Measurements from ENCODE around the gene C1S.

Gene C1S

GRCh38 chr12:7065073-7065623, 4.6 kb downstream of the C1S start:
- no peak overlapping the region for H3K4me3 ChIP-seq (ENCODE audit: low read depth, low read length)
- DNase-seq (ENCODE audit: low read depth), result no peak
- TF ChIP-seq CTCF (IDR thresholded peaks at IDR 0.05; ENCODE audit: low read depth, low read length, missing control alignments), result no peak
- in situ Hi-C loops (cut with HindIII; ENCODE audit: low sequenced_read_pairs), result no loop called here

GRCh38 chr12:7066596-7066995, 6.1 kb downstream of the C1S start:
- in situ Hi-C loops (cut with HindIII; ENCODE audit: low sequenced_read_pairs), result no loop called here
- H3K4me3 ChIP-seq (ENCODE audit: low read depth, low read length), result no peak overlapping the region
- no peak for TF ChIP-seq CTCF (IDR thresholded peaks at IDR 0.05; ENCODE audit: low read depth, low read length, missing control alignments)
- DNase-seq (ENCODE audit: low read depth), result no peak

DNA sequence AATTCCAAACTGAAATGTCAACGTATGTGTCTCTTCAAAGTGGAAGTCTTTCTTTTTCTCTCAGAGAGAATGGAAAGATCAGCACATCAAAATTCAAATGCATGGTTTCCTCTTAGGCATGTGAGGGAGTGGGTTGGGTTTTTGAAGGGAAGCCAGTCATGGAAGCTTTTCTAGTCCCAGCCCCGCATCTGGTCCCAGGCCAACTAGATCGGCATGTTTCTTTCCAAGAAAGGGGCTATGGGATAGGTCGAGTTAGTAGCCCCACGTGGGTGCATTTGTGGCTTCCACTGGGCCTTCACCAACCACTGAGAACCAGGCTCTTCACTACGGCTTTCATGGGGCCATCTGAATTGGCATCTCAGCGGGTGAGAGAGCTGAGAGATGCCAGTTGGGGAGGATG, 6.6 kb downstream of the C1S start:
- in situ Hi-C loops (cut with HindIII; ENCODE audit: low sequenced_read_pairs), result no loop called here
- DNase-seq (ENCODE audit: low read depth), result no peak
- no peak for TF ChIP-seq CTCF (IDR thresholded peaks at IDR 0.05; ENCODE audit: low read depth, low read length, missing control alignments)
- H3K4me3 ChIP-seq (ENCODE audit: low read depth, low read length), result no peak overlapping the region

DNA sequence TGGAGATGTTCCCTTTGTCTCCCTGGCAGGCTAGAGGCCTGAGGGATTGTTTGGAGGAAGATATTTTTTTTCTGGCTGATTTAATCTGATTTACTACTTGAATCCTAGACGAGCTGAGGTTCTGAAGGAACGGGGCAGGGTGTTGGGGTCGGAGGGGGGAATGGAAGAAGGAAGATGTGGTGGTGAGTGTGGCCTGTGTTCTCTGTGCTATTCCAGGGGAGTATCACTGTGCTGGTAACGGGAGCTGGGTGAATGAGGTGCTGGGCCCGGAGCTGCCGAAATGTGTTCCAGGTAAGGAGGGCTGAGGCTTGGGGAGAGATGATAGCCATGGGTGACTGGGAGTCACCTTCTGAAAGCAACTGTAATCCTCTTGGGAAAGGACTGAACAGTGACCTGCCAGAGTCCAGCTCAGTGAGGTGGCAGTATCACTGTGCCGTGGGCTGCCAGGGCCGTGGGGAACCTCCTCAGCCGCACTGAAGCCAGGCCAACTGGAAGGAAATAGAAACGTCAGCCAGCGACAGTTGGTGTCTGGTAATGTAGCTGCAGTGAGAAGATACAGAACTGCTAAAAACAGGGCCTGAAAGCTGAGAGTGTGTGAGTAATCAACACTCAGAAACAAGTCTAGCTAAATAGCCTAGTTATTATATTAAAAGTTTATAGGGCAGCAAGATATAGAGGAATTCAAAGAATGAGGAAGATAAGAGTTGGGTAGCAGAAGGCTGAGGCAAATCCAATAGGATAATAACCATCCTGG, 7.9 kb downstream of the C1S start:
- in situ Hi-C loops (cut with HindIII; ENCODE audit: low sequenced_read_pairs), result no loop called here
- no peak for DNase-seq (ENCODE audit: low read depth)
- no peak overlapping the region for H3K4me3 ChIP-seq (ENCODE audit: low read depth, low read length)
- no peak for TF ChIP-seq CTCF (IDR thresholded peaks at IDR 0.05; ENCODE audit: low read depth, low read length, missing control alignments)

DNA sequence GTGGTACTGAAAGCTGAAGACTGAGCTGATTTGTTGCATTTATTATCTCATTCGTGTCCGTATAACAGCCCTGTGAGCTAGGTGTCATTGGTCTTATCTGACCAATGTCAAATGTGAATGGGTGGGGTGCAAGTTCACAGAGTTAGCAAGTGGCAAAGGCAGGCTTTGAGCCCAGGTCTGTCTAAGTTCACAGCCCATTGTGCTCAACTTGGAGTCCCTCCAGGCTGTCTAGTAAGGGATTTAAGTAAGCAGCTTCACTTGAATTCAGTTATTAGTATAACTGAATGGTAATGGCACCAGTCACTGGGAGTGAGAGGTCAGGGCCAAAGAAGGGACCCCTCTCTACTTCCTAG, 8.5 kb downstream of the C1S start:
- no peak for DNase-seq (ENCODE audit: low read depth)
- no peak for TF ChIP-seq CTCF (IDR thresholded peaks at IDR 0.05; ENCODE audit: low read depth, low read length, missing control alignments)
- in situ Hi-C loops (cut with HindIII; ENCODE audit: low sequenced_read_pairs), result no loop called here
- no peak overlapping the region for H3K4me3 ChIP-seq (ENCODE audit: low read depth, low read length)

- TF ChIP-seq CTCF (IDR thresholded peaks at IDR 0.05; ENCODE audit: low read depth, low read length, missing control alignments), result no peak
- in situ Hi-C loops (cut with HindIII; ENCODE audit: low sequenced_read_pairs), result no loop called here
- DNase-seq (ENCODE audit: low read depth), result no peak
- no peak overlapping the region for H3K4me3 ChIP-seq (ENCODE audit: low read depth, low read length)
These were observed 8.9 kb downstream of the C1S start for GRCh38 chr12:7069386-7069785.

Data from astrocyte of the cerebellum (primary cell).